Measurements from ENCODE around the gene VAT1L.

The VAT1L gene

GRCh38 chr16:77841502-77841763 lies 53.1 kb downstream of the VAT1L start:
- Histone ChIP-seq H3K27me3 (ENCODE audit: control insufficient read depth in 3 of 3, insufficient read depth in 3 of 3, low read depth in 1 of 3, low read length in 3 of 3) (no peaks in the 10 kb centered on the region), H2BK12ac (ENCODE audit: low read length) (no peak overlapping the region), H4K91ac (ENCODE audit: low read depth, low read length, poor library complexity) (no peak overlapping the region), H3K9ac (ENCODE audit: low read depth, low read length, poor library complexity) (no peak overlapping the region), H3K4me3 (ENCODE audit: low read length in 2 of 2) (no peak overlapping the region), H2BK15ac (ENCODE audit: low read length) (no peak overlapping the region), H4K8ac (ENCODE audit: low read depth, low read length) (no peak overlapping the region), H2BK120ac (ENCODE audit: low read depth, low read length) (no peak overlapping the region), H3K18ac (ENCODE audit: low read length) (no peak overlapping the region), H3K4me1 (ENCODE audit: control insufficient read depth in 2 of 2, insufficient read depth in 1 of 2, low read depth in 1 of 2, low read length in 2 of 2) (peaks cover 15 to 29% of the 10 kb centered on the region in 2 donors), H3K14ac (ENCODE audit: low read length) (no peak overlapping the region), H3K4ac (ENCODE audit: low read length) (no peak overlapping the region), H2AFZ (ENCODE audit: low read length) (no peak overlapping the region), H3K9me3 (replicated peaks in 1 of 2; ENCODE audit: control insufficient read depth in 2 of 2, insufficient read depth in 1 of 2, low read depth in 1 of 2, low read length in 2 of 2) (no peaks in the 10 kb centered on the region), H2AK5ac (ENCODE audit: low read depth, low read length) (no peak overlapping the region), H2BK5ac (ENCODE audit: low read length) (no peak overlapping the region), H3K36me3 (replicated peaks in 1 of 2; ENCODE audit: control insufficient read depth in 2 of 2, insufficient read depth in 2 of 2, low read length in 2 of 2) (no peaks in the 10 kb centered on the region), H3K79me1 (ENCODE audit: low read depth, low read length) (no peaks in the 10 kb centered on the region), H3K23ac (ENCODE audit: low read depth, low read length, poor library complexity) (no peak overlapping the region), H3K27ac (replicated peaks; ENCODE audit: low read length) (no peak overlapping the region), H3K4me2 (ENCODE audit: insufficient read depth, low read length, poor library complexity, severe bottlenecking) (no peak overlapping the region)
- no CpG with 5 or more reads among the region's 3 CpGs for WGBS, 2 donors (ENCODE audit: extremely low coverage in 2 of 2, insufficient read length in 2 of 2, insufficient replicate concordance in 1 of 2)
- no peak for DNase-seq (ENCODE audit: low spot score)

DNA sequence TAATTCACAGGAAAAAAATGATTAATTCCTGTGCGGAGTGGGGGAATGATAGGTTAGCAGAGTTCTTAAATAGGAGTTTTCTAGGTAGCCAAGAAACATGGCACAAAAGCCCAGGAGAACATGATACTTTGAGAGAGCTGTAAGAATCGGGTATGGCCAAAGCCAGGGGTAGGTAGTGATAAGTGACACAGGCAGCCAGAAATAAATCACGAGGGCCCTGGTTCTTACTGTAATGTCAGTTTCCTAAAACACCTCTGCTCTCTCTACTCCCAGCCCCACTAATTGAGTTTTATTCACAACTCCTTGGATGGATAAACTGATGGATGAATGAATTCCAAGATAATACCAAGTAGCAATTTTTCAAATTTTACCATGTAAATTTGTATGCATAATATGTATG lies 54.1 kb downstream of the VAT1L start:
- H3K4ac ChIP-seq (ENCODE audit: low read length): no peak overlapping the region
- no peak overlapping the region for H4K8ac ChIP-seq (ENCODE audit: low read depth, low read length)
- no peak overlapping the region for H3K27ac ChIP-seq (replicated peaks; ENCODE audit: low read length)
- no peak overlapping the region for H3K9ac ChIP-seq (ENCODE audit: low read depth, low read length, poor library complexity)
- H2BK12ac ChIP-seq (ENCODE audit: low read length): no peak overlapping the region
- H3K79me1 ChIP-seq (ENCODE audit: low read depth, low read length): no peaks in the 10 kb centered on the region
- no peak overlapping the region for H2BK15ac ChIP-seq (ENCODE audit: low read length)
- no peak overlapping the region for H3K4me3 ChIP-seq (ENCODE audit: low read length in 2 of 2)
- no peak overlapping the region for H2AK5ac ChIP-seq (ENCODE audit: low read depth, low read length)
- H3K9me3 ChIP-seq (replicated peaks in 1 of 2; ENCODE audit: control insufficient read depth in 2 of 2, insufficient read depth in 1 of 2, low read depth in 1 of 2, low read length in 2 of 2): no peaks in the 10 kb centered on the region
- H2BK120ac ChIP-seq (ENCODE audit: low read depth, low read length): no peak overlapping the region
- no peak overlapping the region for H4K91ac ChIP-seq (ENCODE audit: low read depth, low read length, poor library complexity)
- H3K18ac ChIP-seq (ENCODE audit: low read length): no peak overlapping the region
- H3K4me1 ChIP-seq (ENCODE audit: control insufficient read depth in 2 of 2, insufficient read depth in 1 of 2, low read depth in 1 of 2, low read length in 2 of 2): peaks cover 15 to 31% of the 10 kb centered on the region in 2 donors
- H2BK5ac ChIP-seq (ENCODE audit: low read length): no peak overlapping the region
- WGBS, 2 donors (ENCODE audit: extremely low coverage in 2 of 2, insufficient read length in 2 of 2, insufficient replicate concordance in 1 of 2): no CpG with 5 or more reads among the region's 3 CpGs
- no peak overlapping the region for H3K23ac ChIP-seq (ENCODE audit: low read depth, low read length, poor library complexity)
- H3K27me3 ChIP-seq (ENCODE audit: control insufficient read depth in 3 of 3, insufficient read depth in 3 of 3, low read depth in 1 of 3, low read length in 3 of 3): no peaks in the 10 kb centered on the region
- H3K36me3 ChIP-seq (replicated peaks in 1 of 2; ENCODE audit: control insufficient read depth in 2 of 2, insufficient read depth in 2 of 2, low read length in 2 of 2): no peaks in the 10 kb centered on the region
- no peak overlapping the region for H3K4me2 ChIP-seq (ENCODE audit: insufficient read depth, low read length, poor library complexity, severe bottlenecking)
- no peak overlapping the region for H3K14ac ChIP-seq (ENCODE audit: low read length)
- DNase-seq (ENCODE audit: low spot score): no peak
- no peak overlapping the region for H2AFZ ChIP-seq (ENCODE audit: low read length)

GRCh38 chr16:77843405-77843804 lies 55.0 kb downstream of the VAT1L start:
- Histone ChIP-seq H3K79me1 (ENCODE audit: low read depth, low read length) (no peaks in the 10 kb centered on the region), H3K4me3 (ENCODE audit: low read length in 2 of 2) (no peak overlapping the region), H2AFZ (ENCODE audit: low read length) (no peak overlapping the region), H3K4me2 (ENCODE audit: insufficient read depth, low read length, poor library complexity, severe bottlenecking) (no peak overlapping the region), H3K4me1 (ENCODE audit: control insufficient read depth in 2 of 2, insufficient read depth in 1 of 2, low read depth in 1 of 2, low read length in 2 of 2) (peaks cover 15 to 29% of the 10 kb centered on the region in 2 donors), H2AK5ac (ENCODE audit: low read depth, low read length) (no peak overlapping the region), H3K4ac (ENCODE audit: low read length) (no peak overlapping the region), H3K18ac (ENCODE audit: low read length) (peak overlapping the region; percentile 86), H3K14ac (ENCODE audit: low read length) (no peak overlapping the region), H3K27me3 (ENCODE audit: control insufficient read depth in 3 of 3, insufficient read depth in 3 of 3, low read depth in 1 of 3, low read length in 3 of 3) (no peaks in the 10 kb centered on the region), H3K23ac (ENCODE audit: low read depth, low read length, poor library complexity) (no peak overlapping the region), H2BK5ac (ENCODE audit: low read length) (peak overlapping the region; percentile 19), H2BK120ac (ENCODE audit: low read depth, low read length) (no peak overlapping the region), H2BK15ac (ENCODE audit: low read length) (no peak overlapping the region), H3K27ac (replicated peaks; ENCODE audit: low read length) (peak overlapping the region; percentile 84), H3K9ac (ENCODE audit: low read depth, low read length, poor library complexity) (no peak overlapping the region), H2BK12ac (ENCODE audit: low read length) (no peak overlapping the region), H4K91ac (ENCODE audit: low read depth, low read length, poor library complexity) (no peak overlapping the region), H3K9me3 (replicated peaks in 1 of 2; ENCODE audit: control insufficient read depth in 2 of 2, insufficient read depth in 1 of 2, low read depth in 1 of 2, low read length in 2 of 2) (no peaks in the 10 kb centered on the region), H4K8ac (ENCODE audit: low read depth, low read length) (no peak overlapping the region), H3K36me3 (replicated peaks in 1 of 2; ENCODE audit: control insufficient read depth in 2 of 2, insufficient read depth in 2 of 2, low read length in 2 of 2) (no peaks in the 10 kb centered on the region)
- WGBS, 2 donors (ENCODE audit: extremely low coverage in 2 of 2, insufficient read length in 2 of 2, insufficient replicate concordance in 1 of 2): no CpG with 5 or more reads among the region's 3 CpGs
- DNase-seq (ENCODE audit: low spot score): peak; percentile 48

GRCh38 chr16:77844801-77845200 lies 56.4 kb downstream of the VAT1L start:
- Histone ChIP-seq H3K18ac (ENCODE audit: low read length) (peak overlapping the region; percentile 68), H3K79me1 (ENCODE audit: low read depth, low read length) (no peaks in the 10 kb centered on the region), H3K27me3 (ENCODE audit: control insufficient read depth in 3 of 3, insufficient read depth in 3 of 3, low read depth in 1 of 3, low read length in 3 of 3) (no peaks in the 10 kb centered on the region), H2BK15ac (ENCODE audit: low read length) (no peak overlapping the region), H3K9me3 (replicated peaks in 1 of 2; ENCODE audit: control insufficient read depth in 2 of 2, insufficient read depth in 1 of 2, low read depth in 1 of 2, low read length in 2 of 2) (no peaks in the 10 kb centered on the region), H3K36me3 (replicated peaks in 1 of 2; ENCODE audit: control insufficient read depth in 2 of 2, insufficient read depth in 2 of 2, low read length in 2 of 2) (no peaks in the 10 kb centered on the region), H2AK5ac (ENCODE audit: low read depth, low read length) (peak overlapping the region; percentile 23), H2AFZ (ENCODE audit: low read length) (no peak overlapping the region), H3K4me3 (ENCODE audit: low read length in 2 of 2) (no peak overlapping the region), H2BK12ac (ENCODE audit: low read length) (peak overlapping the region; percentile 19), H3K9ac (ENCODE audit: low read depth, low read length, poor library complexity) (no peak overlapping the region), H3K14ac (ENCODE audit: low read length) (peak overlapping the region; percentile 14), H4K8ac (ENCODE audit: low read depth, low read length) (no peak overlapping the region), H3K23ac (ENCODE audit: low read depth, low read length, poor library complexity) (no peak overlapping the region), H2BK5ac (ENCODE audit: low read length) (no peak overlapping the region), H3K4ac (ENCODE audit: low read length) (no peak overlapping the region), H2BK120ac (ENCODE audit: low read depth, low read length) (no peak overlapping the region), H3K27ac (replicated peaks; ENCODE audit: low read length) (no peak overlapping the region), H4K91ac (ENCODE audit: low read depth, low read length, poor library complexity) (no peak overlapping the region), H3K4me1 (ENCODE audit: control insufficient read depth in 2 of 2, insufficient read depth in 1 of 2, low read depth in 1 of 2, low read length in 2 of 2) (peaks cover 15 to 27% of the 10 kb centered on the region in 2 donors), H3K4me2 (ENCODE audit: insufficient read depth, low read length, poor library complexity, severe bottlenecking) (no peak overlapping the region)
- no peak for DNase-seq (ENCODE audit: low spot score)
- WGBS, 2 donors (ENCODE audit: extremely low coverage in 2 of 2, insufficient read length in 2 of 2, insufficient replicate concordance in 1 of 2): no CpG with 5 or more reads among the region's 4 CpGs
